A549 (cell line): ENCODE data around the gene OXLD1.

Source experiments
- BHLHE40 ChIP-seq: IDR thresholded peaks from 2 replicates; pipeline ENCODE4 v1.6.1; 2012; ENCODE audit warnings: low read depth, low read length, inconsistent platforms
- CEBPB ChIP-seq, 2 experiments: fragments of >200 bp in 1 of 2; sonication (Bioruptor Twin) in 1 of 2; formaldehyde crosslinking in 1 of 2; IDR thresholded peaks; 2 replicates each; pipeline ENCODE4 v1.6.1; 2012 to 2016
- CHD4 ChIP-seq: fragments of 200-600 bp; sonication (generic); IDR thresholded peaks from 2 replicates; pipeline ENCODE4 v1.6.1; 2016; ENCODE audit warnings: antibody characterized with exemption, mild to moderate bottlenecking, borderline replicate concordance
- CTCF ChIP-seq: fragments of >200 bp; sonication (Bioruptor Twin); formaldehyde crosslinking; IDR thresholded peaks from 3 replicates; pipeline ENCODE4 v1.5.1; 2016
- EP300 ChIP-seq, 2 experiments: fragments of >200 bp; sonication (Bioruptor Twin); formaldehyde crosslinking; IDR thresholded peaks; 2 replicates in 1 of 2; 3 replicates in 1 of 2; pipeline ENCODE4 v1.6.1; 2016 to 2017
- POLR2A ChIP-seq: IDR thresholded peaks from 2 replicates; pipeline ENCODE4 v1.6.1; 2012; ENCODE audit warnings: mild to moderate bottlenecking, low read length
- RAD21 ChIP-seq, 2 experiments: fragments of >200 bp in 1 of 2; sonication (Bioruptor Twin) in 1 of 2; formaldehyde crosslinking in 1 of 2; IDR thresholded peaks in 1 of 2; conservative IDR thresholded peaks in 1 of 2; 2 replicates in 1 of 2; 3 replicates in 1 of 2; pipeline ENCODE4 v1.6.1; 2012 to 2018; ENCODE audit warnings: inconsistent platforms in 1 of 2
- RCOR1 ChIP-seq: fragments of 150-350 bp; IDR thresholded peaks from 2 replicates; pipeline ENCODE4 v1.6.1; 2014; ENCODE audit warnings: antibody characterized with exemption, low read length, low read depth
- SREBF2 ChIP-seq: fragments of 450-650 bp; IDR thresholded peaks from 2 replicates; pipeline ENCODE4 v1.6.1; 2014; ENCODE audit warnings: mild to moderate bottlenecking, moderate library complexity
- TF ChIP-seq, protein P1 (sequence below): fragments of >200 bp; sonication (Bioruptor Twin); formaldehyde crosslinking; IDR thresholded peaks from 3 replicates; pipeline ENCODE4 v1.6.1; 2016

DNA sequence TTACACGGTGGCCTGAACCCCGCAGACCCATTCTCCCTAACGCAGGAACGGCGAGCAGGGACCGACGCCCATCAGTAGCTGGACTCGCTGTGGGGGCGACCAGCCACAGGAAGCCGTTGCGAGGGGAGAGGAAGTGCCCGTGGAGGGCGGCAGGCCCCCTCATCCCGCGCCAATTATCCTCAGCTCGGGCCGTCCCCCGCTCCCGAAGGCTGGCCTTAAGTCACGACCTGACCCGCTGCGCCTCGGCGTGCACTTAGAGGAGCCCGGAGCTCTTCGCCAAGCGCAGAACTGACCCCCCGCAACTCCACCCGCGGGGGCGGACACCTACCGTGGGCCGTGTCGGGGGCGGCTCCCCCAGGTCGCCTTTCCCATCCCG is 16.8 kb upstream of the OXLD1 start:
- TF ChIP-seq EP300 (IDR thresholded peaks at IDR 0.05), result no peak
- no peak for TF ChIP-seq RAD21 (conservative IDR thresholded peaks at IDR 0.05 in 1 of 2, IDR thresholded peaks at IDR 0.05 in 1 of 2)
- no peak for TF ChIP-seq POLR2A
- TF ChIP-seq CEBPB (IDR thresholded peaks at IDR 0.05), result no peak
- TF ChIP-seq CTCF, result no peak
- no peak for TF ChIP-seq RCOR1
- TF ChIP-seq BHLHE40, result no peak
- TF ChIP-seq, protein P1, sequence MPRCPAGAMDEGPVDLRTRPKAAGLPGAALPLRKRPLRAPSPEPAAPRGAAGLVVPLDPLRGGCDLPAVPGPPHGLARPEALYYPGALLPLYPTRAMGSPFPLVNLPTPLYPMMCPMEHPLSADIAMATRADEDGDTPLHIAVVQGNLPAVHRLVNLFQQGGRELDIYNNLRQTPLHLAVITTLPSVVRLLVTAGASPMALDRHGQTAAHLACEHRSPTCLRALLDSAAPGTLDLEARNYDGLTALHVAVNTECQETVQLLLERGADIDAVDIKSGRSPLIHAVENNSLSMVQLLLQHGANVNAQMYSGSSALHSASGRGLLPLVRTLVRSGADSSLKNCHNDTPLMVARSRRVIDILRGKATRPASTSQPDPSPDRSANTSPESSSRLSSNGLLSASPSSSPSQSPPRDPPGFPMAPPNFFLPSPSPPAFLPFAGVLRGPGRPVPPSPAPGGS, result no peak
- no peak for TF ChIP-seq SREBF2
- no peak for TF ChIP-seq CHD4
